GM12878 (cell line): ENCODE measurements around the gene IL17RC. TPM values are rescaled to one million over a fixed set of nuclear protein-coding genes. Genes with fewer than 3 reads are reported as not detected.

Experiments
- ATAC-seq: fragments of 200-7000 bp; cut with Tn5 transposase; 3 replicates; pipeline ENCODE4 v1.9.1; 2020; ENCODE audit warnings: mild to moderate bottlenecking, moderate library complexity
- BruUV-seq: library from RNA; stranded (reverse); fragments of 400-500 nt; replicated peaks from 2 replicates; lab custom pipeline; 2021; lab: Mats Ljungman, UMichigan
- CTCF ChIA-PET: fragments of 300-600 bp; sonication (Branson Sonifier 250); formaldehyde crosslinking; extraction: SDS; loops from one replicate; lab custom pipeline; 2021; ENCODE audit warnings: inconsistent platforms; lab: Yijun Ruan, JAX
- POLR2A ChIA-PET: fragments of 350-600 bp; formaldehyde crosslinking; extraction: SDS; loops from one replicate; lab custom pipeline; 2021; ENCODE audit warnings: inconsistent platforms; lab: Charles Lee
- RAD21 ChIA-PET: fragments of 300-600 bp; sonication (Branson Sonifier 250); formaldehyde crosslinking; loops from one replicate; lab custom pipeline; 2023; ENCODE audit warnings: antibody characterized with exemption; ENCODE audit not compliant: unreplicated experiment; lab: Charles Lee
- SMC1A ChIA-PET: fragments of 300-600 bp; sonication (Branson Sonifier 250); formaldehyde crosslinking; loops from one replicate; lab custom pipeline; 2023; ENCODE audit not compliant: unreplicated experiment, uncharacterized antibody; lab: Charles Lee
- DNase-seq: peaks from one replicate; pipeline ENCODE4 v3.0.0-alpha.2; 2011; ENCODE audit warnings: low read depth, low spot score
- FAIRE-seq: peaks from 3 replicates; lab custom pipeline; 2011; peaks lifted over from hg19 to GRCh38; lab: Jason Lieb, UNC
- H2AFZ ChIP-seq: 2 replicates; pipeline ENCODE4 v1.6.0; 2011; ENCODE audit warnings: low read depth, low read length, control low read depth; ENCODE audit not compliant: control insufficient read depth
- H3K27ac ChIP-seq: 2 replicates; pipeline ENCODE4 v1.5.1; 2011; ENCODE audit warnings: control low read depth; ENCODE audit not compliant: control insufficient read depth, insufficient read depth
- H3K27me3 ChIP-seq, 2 experiments: replicated peaks in 1 of 2; 2 replicates each; pipeline versions ENCODE4 v1.6.0 to v1.6.1; 2011; ENCODE audit warnings: low read length in 1 of 2; ENCODE audit not compliant: control insufficient read depth in 2 of 2, insufficient read depth in 2 of 2
- H3K36me3 ChIP-seq, 2 experiments: 2 replicates each; pipeline ENCODE4 v1.5.1; 2011; ENCODE audit warnings: low read length in 1 of 2; ENCODE audit not compliant: control insufficient read depth in 2 of 2, insufficient read depth in 2 of 2
- H3K4me1 ChIP-seq: 2 replicates; pipeline ENCODE4 v1.6.1; 2011; ENCODE audit warnings: mild to moderate bottlenecking, low read length, moderate library complexity, mixed read lengths; ENCODE audit not compliant: control insufficient read depth, insufficient read depth
- H3K4me2 ChIP-seq: 2 replicates; pipeline ENCODE4 v1.6.0; 2011; ENCODE audit warnings: control low read depth; ENCODE audit not compliant: control insufficient read depth, insufficient read depth
- H3K4me3 ChIP-seq: fragments of 200-600 bp; sonication (generic); 2 replicates; pipeline ENCODE4 v1.5.1; 2016
- H3K79me2 ChIP-seq: 2 replicates; pipeline ENCODE4 v1.6.0; 2011; ENCODE audit warnings: low read length; ENCODE audit not compliant: control insufficient read depth, insufficient read depth
- H3K9ac ChIP-seq: 2 replicates; pipeline ENCODE4 v1.8.0; 2011; ENCODE audit warnings: low read length, control low read depth, mixed read lengths; ENCODE audit not compliant: control insufficient read depth, insufficient read depth
- H3K9me3 ChIP-seq: replicated peaks from 3 replicates; pipeline ENCODE4 v1.5.1; 2011; ENCODE audit warnings: mild to moderate bottlenecking, low read length; ENCODE audit not compliant: control insufficient read depth, insufficient read depth
- H4K20me1 ChIP-seq: 2 replicates; pipeline ENCODE4 v1.6.0; 2011; ENCODE audit not compliant: control insufficient read depth, insufficient read depth
- BCL11A ChIP-seq: IDR thresholded peaks from 2 replicates; pipeline ENCODE4 v1.6.1; 2011; ENCODE audit warnings: low read depth, low read length
- CTCF ChIP-seq, 3 experiments: IDR thresholded peaks in 2 of 3; conservative IDR thresholded peaks in 1 of 3; 2 replicates each; pipeline ENCODE4 v1.5.1; 2011; ENCODE audit warnings: low read depth in 3 of 3, low read length in 3 of 3, mild to moderate bottlenecking in 3 of 3, control low read depth in 2 of 3, moderate library complexity in 2 of 3, inconsistent platforms in 1 of 3, mixed read lengths in 1 of 3; ENCODE audit not compliant: control insufficient read depth in 2 of 3, insufficient read depth in 1 of 3; ENCODE audit errors: extremely low read depth in 1 of 3
- ELK1 ChIP-seq: IDR thresholded peaks from 2 replicates; pipeline ENCODE4 v1.6.1; 2012; ENCODE audit warnings: low read depth, low read length, improper control_type of control experiment
- HDGF ChIP-seq: fragments of 450-650 bp; IDR thresholded peaks from 2 replicates; pipeline ENCODE4 v1.6.1; 2016; ENCODE audit warnings: antibody characterized with exemption
- IKZF1 ChIP-seq: fragments of 450-650 bp; conservative IDR thresholded peaks from 2 replicates; pipeline ENCODE4 v1.6.1; 2017; ENCODE audit warnings: antibody characterized with exemption, mild to moderate bottlenecking
- IKZF2 ChIP-seq, 2 experiments: fragments of 450-650 bp; IDR thresholded peaks; 2 replicates each; pipeline ENCODE4 v1.6.1; 2017; ENCODE audit warnings: mild to moderate bottlenecking in 2 of 2, moderate library complexity in 2 of 2
- IRF4 ChIP-seq: IDR thresholded peaks from 2 replicates; pipeline ENCODE4 v1.6.1; 2011; ENCODE audit warnings: low read depth, low read length
- MXI1 ChIP-seq: fragments of 150-350 bp; IDR thresholded peaks from 2 replicates; pipeline ENCODE4 v1.6.1; 2011; ENCODE audit warnings: low read depth, mild to moderate bottlenecking, inconsistent platforms, low read length, improper control_type of control experiment
- NFYA ChIP-seq: IDR thresholded peaks from 2 replicates; pipeline ENCODE4 v1.6.1; 2011; ENCODE audit warnings: low read depth, mild to moderate bottlenecking, low read length, improper control_type of control experiment, borderline replicate concordance
- NR2F1 ChIP-seq: fragments of 450-650 bp; conservative IDR thresholded peaks from 2 replicates; pipeline ENCODE4 v1.6.1; 2017; ENCODE audit warnings: mild to moderate bottlenecking
- PAX5 ChIP-seq: IDR thresholded peaks from 2 replicates; pipeline ENCODE4 v1.6.1; 2011; ENCODE audit warnings: low read depth, low read length, borderline replicate concordance
- RUNX3 ChIP-seq: IDR thresholded peaks from 2 replicates; pipeline ENCODE4 v1.6.1; 2012; ENCODE audit warnings: low read length, inconsistent platforms
- SRF ChIP-seq, 2 experiments: IDR thresholded peaks; 2 replicates each; pipeline ENCODE4 v1.6.1; 2011; ENCODE audit warnings: low read depth in 2 of 2, low read length in 2 of 2, mild to moderate bottlenecking in 1 of 2, moderate library complexity in 1 of 2
- SUPT20H ChIP-seq: IDR thresholded peaks from 2 replicates; pipeline ENCODE4 v1.6.1; 2011; ENCODE audit warnings: low read depth, mild to moderate bottlenecking, low read length, moderate library complexity, borderline replicate concordance; ENCODE audit not compliant: control insufficient read depth
- TAF1 ChIP-seq: IDR thresholded peaks from 2 replicates; pipeline ENCODE4 v1.6.1; 2011; ENCODE audit warnings: mild to moderate bottlenecking, low read depth, low read length, borderline replicate concordance
- ZNF274 ChIP-seq: IDR thresholded peaks from one replicate; pipeline ENCODE4 v1.8.0; 2011; ENCODE audit not compliant: insufficient read length, insufficient read depth
- ZNF622 ChIP-seq: fragments of 450-650 bp; IDR thresholded peaks from 2 replicates; pipeline ENCODE4 v1.6.1; 2017; ENCODE audit warnings: mild to moderate bottlenecking, inconsistent platforms
- WGBS: methylation state at CpG from one replicate; pipeline ENCODE4 v1.1.6; 2016; ENCODE audit warnings: low lambda C conversion rate; ENCODE audit not compliant: insufficient replicate concordance, insufficient coverage; ENCODE audit errors: missing lambda C conversion rate; 5-methylcytosine and 5-hydroxymethylcytosine counted together
- in situ Hi-C: fragments of 300-500 bp; cut with MboI; formaldehyde crosslinking; loops from 9 replicates; pipeline ENCODE4 v1.14.3; 2018; ENCODE audit warnings: mixed read lengths
- intact Hi-C: fragments of 100-400 bp; cut with micrococcal nuclease; formaldehyde crosslinking; loops from one replicate; pipeline ENCODE4 v1.14.2; 2022; ENCODE audit not compliant: unreplicated experiment
- polyA plus RNA-seq, 11 experiments: library from polyadenylated mRNA; depleted of rRNA in 4 of 11; unstranded in 6 of 11; stranded (reverse) in 5 of 11; fragments of >200 nt; fragmentation: Nextera tagmentation in 4 of 11; fragmentation: Illumina TruSeq in 1 of 11; extraction: Ambion mirVana in 4 of 11; extraction: Trizol in 1 of 11; gene quantifications; 1 replicate in 1 of 11; 2 replicates in 10 of 11; pipeline versions ENCODE4 v1.2.1 to v1.2.3, GENCODE V29; 2011 to 2016; ENCODE audit warnings: inconsistent platforms in 2 of 11, missing spikeins in 2 of 11, low read depth in 1 of 11
- total RNA-seq, 4 experiments: library from RNA; depleted of rRNA in 3 of 4; stranded (reverse); fragments of >200 nt in 3 of 4; fragmentation: Illumina TruSeq in 1 of 4; extraction: Trizol in 1 of 4; gene quantifications; 2 replicates each; pipeline versions ENCODE4 v1.2.1 to v1.2.3, GENCODE V29; 2013 to 2021
- TF ChIP-seq, protein P1 (sequence below): fragments of 450-650 bp; IDR thresholded peaks from 2 replicates; pipeline ENCODE4 v1.6.1; 2018; ENCODE audit warnings: borderline replicate concordance, mild to moderate bottlenecking; ENCODE audit not compliant: partially characterized antibody

IL17RC gene
- total and polyA plus RNA-seq, 10 of the 15 experiments (the other 5 are each of a cell fraction or from before 2014, with no cell fraction given), result 0.07 to 4.4 (median 0.34) TPM; not detected in 3

DNA sequence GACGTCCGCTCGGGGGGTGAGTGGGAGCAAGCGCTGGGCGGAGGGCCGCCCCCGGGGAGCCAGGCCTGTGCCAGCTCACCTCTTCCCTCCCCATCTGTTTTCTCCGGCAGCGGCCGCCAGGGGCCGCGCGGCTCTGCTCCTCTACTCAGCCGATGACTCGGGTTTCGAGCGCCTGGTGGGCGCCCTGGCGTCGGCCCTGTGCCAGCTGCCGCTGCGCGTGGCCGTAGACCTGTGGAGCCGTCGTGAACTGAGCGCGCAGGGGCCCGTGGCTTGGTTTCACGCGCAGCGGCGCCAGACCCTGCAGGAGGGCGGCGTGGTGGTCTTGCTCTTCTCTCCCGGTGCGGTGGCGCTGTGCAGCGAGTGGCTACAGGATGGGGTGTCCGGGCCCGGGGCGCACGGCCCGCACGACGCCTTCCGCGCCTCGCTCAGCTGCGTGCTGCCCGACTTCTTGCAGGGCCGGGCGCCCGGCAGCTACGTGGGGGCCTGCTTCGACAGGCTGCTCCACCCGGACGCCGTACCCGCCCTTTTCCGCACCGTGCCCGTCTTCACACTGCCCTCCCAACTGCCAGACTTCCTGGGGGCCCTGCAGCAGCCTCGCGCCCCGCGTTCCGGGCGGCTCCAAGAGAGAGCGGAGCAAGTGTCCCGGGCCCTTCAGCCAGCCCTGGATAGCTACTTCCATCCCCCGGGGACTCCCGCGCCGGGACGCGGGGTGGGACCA, 16.1 kb downstream of the IL17RC start:
- RAD21 ChIA-PET, result interaction anchor here (0.5 to 5.2 kb wide), 30 partner anchors 9 to 389 kb away, joined by 3 to 51 read pairs (median 5); partner anchors contain the start of genes ARPC4, EMC3, FANCD2 and IRAK2
- FAIRE-seq, result no peak
- TF ChIP-seq IRF4, result 0 out of 2 replicates have a peak, but pooled peaks have one; percentile 17
- TF ChIP-seq ELK1, result no peak
- peak; percentile 82 to 93 (median 90) for TF ChIP-seq CTCF (IDR thresholded peaks at IDR 0.05 in 2 of 3, conservative IDR thresholded peaks at IDR 0.05 in 1 of 3; ENCODE audit: control insufficient read depth in 2 of 3, extremely low read depth in 1 of 3, insufficient read depth in 1 of 3, low read depth in 3 of 3, low read length in 3 of 3)
- peak; percentile 61 for TF ChIP-seq NR2F1
- TF ChIP-seq NFYA, result no peak
- peak; percentile 82 for TF ChIP-seq IKZF1
- peak; percentile 15; the same call in 1 of the 2 replicates for TF ChIP-seq RUNX3
- no peak; the same call in 1 of the 2 replicates for TF ChIP-seq TAF1
- no peak for TF ChIP-seq ZNF274
- TF ChIP-seq, protein P1, sequence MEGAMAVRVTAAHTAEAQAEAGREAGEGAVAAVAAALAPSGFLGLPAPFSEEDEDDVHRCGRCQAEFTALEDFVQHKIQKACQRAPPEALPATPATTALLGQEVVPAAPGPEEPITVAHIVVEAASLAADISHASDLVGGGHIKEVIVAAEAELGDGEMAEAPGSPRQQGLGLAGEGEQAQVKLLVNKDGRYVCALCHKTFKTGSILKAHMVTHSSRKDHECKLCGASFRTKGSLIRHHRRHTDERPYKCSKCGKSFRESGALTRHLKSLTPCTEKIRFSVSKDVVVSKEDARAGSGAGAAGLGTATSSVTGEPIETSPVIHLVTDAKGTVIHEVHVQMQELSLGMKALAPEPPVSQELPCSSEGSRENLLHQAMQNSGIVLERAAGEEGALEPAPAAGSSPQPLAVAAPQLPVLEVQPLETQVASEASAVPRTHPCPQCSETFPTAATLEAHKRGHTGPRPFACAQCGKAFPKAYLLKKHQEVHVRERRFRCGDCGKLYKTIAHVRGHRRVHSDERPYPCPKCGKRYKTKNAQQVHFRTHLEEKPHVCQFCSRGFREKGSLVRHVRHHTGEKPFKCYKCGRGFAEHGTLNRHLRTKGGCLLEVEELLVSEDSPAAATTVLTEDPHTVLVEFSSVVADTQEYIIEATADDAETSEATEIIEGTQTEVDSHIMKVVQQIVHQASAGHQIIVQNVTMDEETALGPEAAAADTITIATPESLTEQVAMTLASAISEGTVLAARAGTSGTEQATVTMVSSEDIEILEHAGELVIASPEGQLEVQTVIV, result no peak
- peak in 1 of 2 experiments; percentile 46; a peak in 1 of 4 replicates for TF ChIP-seq IKZF2 (IDR thresholded peaks at IDR 0.05)
- no peak for TF ChIP-seq HDGF
- no peak for TF ChIP-seq SUPT20H
- TF ChIP-seq ZNF622, result no peak
- TF ChIP-seq SRF (IDR thresholded peaks at IDR 0.05; ENCODE audit: low read depth in 2 of 2, low read length in 2 of 2), result 0 out of 4 replicates have a peak, but pooled peaks of 1 of the 2 experiments have one; percentile 56
- peak; percentile 56 for TF ChIP-seq MXI1
- TF ChIP-seq BCL11A, result no peak
- TF ChIP-seq PAX5, result no peak

More for the DNA sequence above, 16.1 kb downstream of the IL17RC start:
- SMC1A ChIA-PET, result interaction anchor here (0.7 to 3.8 kb wide), 25 partner anchors 8 to 389 kb away, joined by 3 to 20 read pairs (median 4); partner anchors contain the start of genes FANCD2, GHRL, JAGN1 and PRRT3
- H3K79me2 ChIP-seq, result peaks cover 18% of the 10 kb centered on the region
- peak overlapping the region; percentile 89 for H3K4me3 ChIP-seq
- ATAC-seq (peak; percentile 88), DNase-seq (peak; percentile 40)
- BruUV-seq, result TSS peak; percentile 87
- in situ Hi-C loops, result no loop called here
- H3K9me3 ChIP-seq, result no peaks in the 10 kb centered on the region
- H3K4me2 ChIP-seq, result peak overlapping the region; percentile 98
- H2AFZ ChIP-seq, result peak overlapping the region; percentile 88
- peaks cover 0 to 2% of the 10 kb centered on the region in 2 experiments; a peak in 1 of 4 replicates for H3K36me3 ChIP-seq
- peaks cover 9% of the 10 kb centered on the region for H3K4me1 ChIP-seq
- peak overlapping the region; percentile 71 for H3K27ac ChIP-seq
- under 1% methylated on average over 66 of the region's 77 CpGs for WGBS
- H4K20me1 ChIP-seq, result no peaks in the 10 kb centered on the region
- intact Hi-C loops, result loop anchor here (2.0 to 10.0 kb wide), 6 partner anchors 18 to 392 kb away; partner anchors contain the start of genes ARPC4, JAGN1, RPUSD3 and SEC13
- no peaks in the 10 kb centered on the region for H3K27me3 ChIP-seq
- POLR2A ChIA-PET, result interaction anchor here (0.6 to 2.2 kb wide), 22 partner anchors 9 to 389 kb away, joined by 3 to 19 read pairs (median 4); partner anchors contain the start of genes CIDEC, FANCD2, GHRL and IL17RE
- CTCF ChIA-PET, result interaction anchor here (0.7 to 5.0 kb wide), 40 partner anchors 9 to 580 kb away, joined by 3 to 45 read pairs (median 6); partner anchors contain the start of genes ARPC4, CIDEC, EMC3 and FANCD2
- peak overlapping the region; percentile 77 for H3K9ac ChIP-seq
